Spleen (tissue), 11 donors: Measurements from ENCODE around the gene SERPINC1. TPM values are rescaled to one million over a fixed set of nuclear protein-coding genes. Genes with fewer than 3 reads are reported as not detected.
"Not testable (repeated sequence)": the region's sequence is repeated elsewhere in the genome, so short reads cannot be mapped to it uniquely, and the experiment has no call there.

ENCODE experiments used
- DNase-seq: peaks from one replicate; pipeline ENCODE4 v3.0.0-alpha.2; 2020
- H3K27ac ChIP-seq, 8 donors: fragments of 200-600 bp; sonication (generic) in 7 of 8; 1 replicate in 4 of 8; 2 replicates in 4 of 8; pipeline versions ENCODE4 v1.5.0 to v1.8.0; 2016 to 2021; ENCODE audit warnings: inconsistent platforms in 4 of 8, mild to moderate bottlenecking in 4 of 8, moderate library complexity in 1 of 8
- H3K27me3 ChIP-seq, 7 donors: fragments of 200-600 bp; sonication (generic) in 6 of 7; replicated peaks in 1 of 7; 1 replicate in 4 of 7; 2 replicates in 3 of 7; pipeline versions ENCODE4 v1.5.0 to v1.8.0; 2016 to 2021; ENCODE audit warnings: inconsistent platforms in 3 of 7, mild to moderate bottlenecking in 1 of 7
- H3K36me3 ChIP-seq, 6 donors: fragments of 200-600 bp; sonication (generic) in 5 of 6; 1 replicate in 4 of 6; 2 replicates in 2 of 6; pipeline versions ENCODE4 v1.5.0 to v1.8.0; 2016 to 2021; ENCODE audit warnings: inconsistent platforms in 2 of 6
- H3K4me1 ChIP-seq, 6 donors: fragments of 200-600 bp; sonication (generic) in 5 of 6; 1 replicate in 3 of 6; 2 replicates in 3 of 6; pipeline versions ENCODE4 v1.5.0 to v1.8.0; 2016 to 2021; ENCODE audit warnings: inconsistent platforms in 3 of 6
- H3K4me3 ChIP-seq, 8 donors: fragments of 200-600 bp; sonication (generic) in 7 of 8; 1 replicate in 4 of 8; 2 replicates in 4 of 8; pipeline versions ENCODE4 v1.5.0 to v1.8.0; 2016 to 2021; ENCODE audit warnings: inconsistent platforms in 4 of 8, mild to moderate bottlenecking in 4 of 8, moderate library complexity in 2 of 8
- H3K9me3 ChIP-seq, 8 donors: fragments of 200-600 bp; sonication (generic) in 7 of 8; 1 replicate in 4 of 8; 2 replicates in 4 of 8; pipeline versions ENCODE4 v1.5.0 to v1.8.0; 2016 to 2021; ENCODE audit warnings: inconsistent platforms in 4 of 8
- CTCF ChIP-seq, 11 experiments: fragments of 200-600 bp in 7 of 11; fragments of 450-650 bp in 4 of 11; sonication (generic) in 4 of 11; IDR thresholded peaks in 8 of 11; conservative IDR thresholded peaks in 3 of 11; 1 replicate in 7 of 11; 2 replicates in 4 of 11; pipeline versions ENCODE4 v1.4.0 to v1.8.0; 2016 to 2021; ENCODE audit warnings: antibody characterized with exemption in 11 of 11, inconsistent platforms in 4 of 11, mild to moderate bottlenecking in 1 of 11
- POLR2A ChIP-seq, 3 donors: fragments of 450-650 bp; IDR thresholded peaks; one replicate each; pipeline ENCODE4 v1.5.1; 2017; ENCODE audit warnings: antibody characterized with exemption in 3 of 3, mild to moderate bottlenecking in 1 of 3
- POLR2AphosphoS5 ChIP-seq, 3 donors: sonication (generic); formaldehyde crosslinking; IDR thresholded peaks; one replicate each; pipeline ENCODE4 v1.5.1; 2017; ENCODE audit warnings: antibody characterized with exemption in 3 of 3
- WGBS, 5 donors: extraction: QIAGEN DNeasy Blood & Tissue Kit in 3 of 5; methylation state at CpG; one replicate each; pipeline versions ENCODE4 v1.1.5 to v1.1.7; 2013 to 2018; 5-methylcytosine and 5-hydroxymethylcytosine counted together
- intact Hi-C: fragments of 100-400 bp; cut with DNase I; formaldehyde crosslinking; loops from one replicate; pipeline ENCODE4 v1.15.0; 2023; ENCODE audit warnings: low total_unique reads
- polyA plus RNA-seq, 3 donors: library from polyadenylated mRNA; stranded (reverse); fragments of 200-250 nt; gene quantifications; one replicate each; pipeline ENCODE4 v1.2.1, GENCODE V29; 2013
- total RNA-seq, 7 donors: library from RNA; depleted of rRNA in 3 of 7; stranded (reverse); fragments of >200 nt in 3 of 7; fragmentation: NEBNext Ultra II Directional in 4 of 7; extraction: Animal tissue kit (Norgen Biotek cat#: 25700) in 4 of 7; gene quantifications; one replicate each; pipeline versions ENCODE4 v1.1.0 to v1.2.1, GENCODE V29; 2016 to 2021
- donor health status: healthy with polysubstance abuse.
- donor health status: DM: no; HTN: no; CAD: no; lungs with moderate emphysema.
- donor health status: DM: no; HTN: no; CAD: no.
- donor health status: Bipolar disorder and iron deficiency.
- donor health status: healthy.
- donor health status: DM: no; HTN: no; CAD: no.
- donor health status: DM: yes; HTN: yes; CAD: no.

Gene SERPINC1
- total and polyA plus RNA-seq, 10 donors = 0.10 to 0.49 (median 0.17) TPM; not detected in 6

- intact Hi-C loops = loop anchor here (10.0 kb wide), 1 partner anchor 75 kb away; no protein-coding TSS in a partner anchor
- Histone ChIP-seq H3K4me3 (no peak overlapping the region), H3K27ac (no peak overlapping the region), H3K36me3 (peaks cover 0 to 100% (median 76%) of the 10 kb centered on the region in 6 donors), H3K4me1 (peaks cover 10 to 24% (median 15%) of the 10 kb centered on the region in 6 donors), H3K27me3 (no peaks in the 10 kb centered on the region), H3K9me3 (no peaks in the 10 kb centered on the region)
- TF ChIP-seq CTCF (IDR thresholded peaks at IDR 0.05 in 8 of 11, conservative IDR thresholded peaks at IDR 0.05 in 3 of 11) (no peak), POLR2AphosphoS5 (IDR thresholded peaks at IDR 0.05) (no peak), POLR2A (IDR thresholded peaks at IDR 0.05) (no peak)
- WGBS, 5 donors = 91 to 100% (median 92%) methylated on average over 1 of the region's 1 CpG
- no peak for DNase-seq
These were observed 57.1 kb downstream of the SERPINC1 start for GRCh38 chr1:173860065-173860464.

- H3K4me1 ChIP-seq = peaks cover 5 to 19% (median 10%) of the 10 kb centered on the region in 6 donors
- 94 to 99% (median 96%) methylated on average over 5 of the region's 5 CpGs for WGBS, 5 donors
- peaks cover 0 to 100% (median 75%) of the 10 kb centered on the region in 6 donors for H3K36me3 ChIP-seq
- H3K9me3 ChIP-seq, H3K27me3 ChIP-seq, DNase-seq, H3K4me3 ChIP-seq, intact Hi-C loops, H3K27ac ChIP-seq: not testable (repeated sequence)
- peak in 1 of 3 donors; percentile 12 for TF ChIP-seq POLR2AphosphoS5 (IDR thresholded peaks at IDR 0.05)
These were observed 57.6 kb downstream of the SERPINC1 start for GRCh38 chr1:173859547-173859946.

- H3K27me3 ChIP-seq = no peaks in the 10 kb centered on the region
- H3K4me3 ChIP-seq = no peak overlapping the region
- intact Hi-C loops = no loop called here
- 88 to 95% (median 93%) methylated on average over 4 of the region's 4 CpGs for WGBS, 5 donors
- no peak for DNase-seq
- peak overlapping the region in 1 of 8 donors; percentile 21 for H3K27ac ChIP-seq
- TF ChIP-seq CTCF (IDR thresholded peaks at IDR 0.05 in 8 of 11, conservative IDR thresholded peaks at IDR 0.05 in 3 of 11) (no peak), POLR2AphosphoS5 (IDR thresholded peaks at IDR 0.05) (peak in 1 of 3 donors; percentile 8)
- H3K4me1 ChIP-seq = peaks cover 0 to 7% (median 0%) of the 10 kb centered on the region in 6 donors
- H3K36me3 ChIP-seq = peaks cover 0 to 100% (median 69%) of the 10 kb centered on the region in 6 donors
- H3K9me3 ChIP-seq = no peaks in the 10 kb centered on the region
These were observed 59.7 kb downstream of the SERPINC1 start for GRCh38 chr1:173857363-173857917.

GRCh38 chr1:173856903-173857302, 60.2 kb downstream of the SERPINC1 start:
- no peak for DNase-seq
- Histone ChIP-seq H3K27ac (peak overlapping the region in 1 of 8 donors; percentile 21), H3K36me3 (peaks cover 0 to 100% (median 67%) of the 10 kb centered on the region in 6 donors), H3K4me1 (peaks cover 0 to 7% (median 0%) of the 10 kb centered on the region in 6 donors), H3K27me3 (no peaks in the 10 kb centered on the region), H3K9me3 (no peaks in the 10 kb centered on the region), H3K4me3 (no peak overlapping the region)
- TF ChIP-seq POLR2A (IDR thresholded peaks at IDR 0.05) (no peak), POLR2AphosphoS5 (IDR thresholded peaks at IDR 0.05) (no peak), CTCF (IDR thresholded peaks at IDR 0.05 in 8 of 11, conservative IDR thresholded peaks at IDR 0.05 in 3 of 11) (no peak)
- intact Hi-C loops = no loop called here
- 91 to 99% (median 95%) methylated on average over 2 of the region's 2 CpGs for WGBS, 5 donors
